Nephron progenitor cell (in vitro differentiated cells): ENCODE measurements around the gene AKT2.

Experiments
- DNase-seq: peaks from one replicate; pipeline ENCODE4 v3.0.0; 2021
- H3K27ac Mint-ChIP-seq: 2 replicates; pipeline ENCODE4 v1.8.0; 2021; ENCODE audit warnings: mild to moderate bottlenecking, moderate library complexity, mixed read lengths
- H3K27me3 Mint-ChIP-seq: 2 replicates; pipeline ENCODE4 v1.8.0; 2021; ENCODE audit warnings: mild to moderate bottlenecking, low read depth, mixed read lengths; ENCODE audit not compliant: poor library complexity
- H3K36me3 Mint-ChIP-seq: 2 replicates; pipeline ENCODE4 v1.8.0; 2021; ENCODE audit warnings: low read depth, mixed read lengths
- H3K4me1 Mint-ChIP-seq: 2 replicates; pipeline ENCODE4 v1.8.0; 2021; ENCODE audit warnings: mixed read lengths
- H3K4me3 Mint-ChIP-seq: 2 replicates; pipeline ENCODE4 v1.8.0; 2021; ENCODE audit warnings: mild to moderate bottlenecking, moderate library complexity, mixed read lengths
- H3K9me3 Mint-ChIP-seq: 2 replicates; pipeline ENCODE4 v1.8.0; 2021; ENCODE audit warnings: mild to moderate bottlenecking, moderate library complexity, mixed read lengths
- CTCF ChIP-seq: fragments of 200-600 bp; sonication (generic); IDR thresholded peaks from 2 replicates; pipeline ENCODE4 v1.5.0; 2021; ENCODE audit warnings: antibody characterized with exemption

AKT2 gene

DNA sequence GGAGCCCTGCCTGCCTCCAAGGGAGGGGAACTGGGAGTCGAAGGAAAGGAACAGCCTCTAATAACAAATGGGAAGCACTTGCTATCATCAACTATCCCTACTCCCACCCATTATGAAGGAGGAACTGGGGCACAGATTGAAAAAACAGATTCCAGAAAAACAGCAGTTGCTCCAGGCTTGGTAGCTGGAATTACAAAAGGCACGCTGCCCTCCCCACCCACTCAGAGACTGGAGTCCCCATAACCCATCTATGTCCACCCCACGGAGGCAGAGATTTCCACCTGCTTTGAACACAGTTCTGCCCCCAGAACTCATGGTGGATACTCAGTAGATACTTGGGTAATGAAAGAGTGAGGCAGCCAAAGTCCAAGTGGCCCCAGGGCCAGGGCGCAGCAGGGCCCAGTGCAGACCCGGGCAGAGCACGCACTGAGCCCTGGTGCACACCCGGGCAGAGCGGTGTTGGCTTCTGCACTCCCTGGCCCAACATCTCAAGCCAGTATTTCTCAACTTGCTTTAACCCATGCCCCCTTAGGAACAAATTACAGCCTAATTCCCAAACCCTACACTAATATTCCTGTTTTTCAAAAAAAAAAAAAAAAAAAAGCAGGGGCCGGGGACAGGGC, 39.5 kb downstream of the AKT2 start:
- no peak overlapping the region for H3K4me3 Mint-ChIP-seq
- DNase-seq = no peak
- no peaks in the 10 kb centered on the region for H3K9me3 Mint-ChIP-seq
- H3K36me3 Mint-ChIP-seq = peaks cover 11% of the 10 kb centered on the region
- H3K27ac Mint-ChIP-seq = no peak overlapping the region
- peaks cover 4% of the 10 kb centered on the region for H3K4me1 Mint-ChIP-seq
- no peaks in the 10 kb centered on the region for H3K27me3 Mint-ChIP-seq
- TF ChIP-seq CTCF = no peak

GRCh38 chr19:40244579-40245317, 40.4 kb downstream of the AKT2 start:
- Mint-ChIP-seq H3K27me3 (no peaks in the 10 kb centered on the region), H3K9me3 (no peaks in the 10 kb centered on the region), H3K27ac (no peak overlapping the region), H3K4me3 (no peak overlapping the region), H3K4me1 (peaks cover 4% of the 10 kb centered on the region), H3K36me3 (peaks cover 3% of the 10 kb centered on the region)
- no peak for DNase-seq
- no peak for TF ChIP-seq CTCF

GRCh38 chr19:40243181-40243580, 42.0 kb downstream of the AKT2 start:
- Mint-ChIP-seq H3K9me3 (no peaks in the 10 kb centered on the region), H3K4me1 (peaks cover 4% of the 10 kb centered on the region), H3K27me3 (no peaks in the 10 kb centered on the region), H3K4me3 (no peak overlapping the region), H3K36me3 (peaks cover 2% of the 10 kb centered on the region), H3K27ac (no peak overlapping the region)
- TF ChIP-seq CTCF = no peak
- no peak for DNase-seq

DNA sequence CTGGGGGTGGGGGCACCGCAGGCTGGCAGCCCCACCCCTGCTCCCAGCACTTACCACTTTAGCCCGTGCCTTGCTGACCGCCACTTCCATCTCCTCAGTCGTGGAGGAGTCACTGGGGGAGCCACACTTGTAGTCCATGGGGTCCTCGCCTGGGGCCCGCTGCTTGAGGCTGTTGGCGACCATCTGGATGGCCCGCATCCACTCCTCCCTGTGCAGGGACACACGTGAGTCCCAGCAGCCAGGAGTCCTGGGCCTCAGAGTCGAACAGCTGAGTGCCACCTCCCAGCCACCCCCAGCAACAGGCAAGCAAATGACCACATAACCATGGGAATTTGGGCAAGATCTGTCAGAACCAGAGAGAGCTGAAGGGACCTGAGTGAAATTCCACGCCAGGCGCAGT, 42.7 kb downstream of the AKT2 start:
- DNase-seq = no peak
- H3K27me3 Mint-ChIP-seq = no peaks in the 10 kb centered on the region
- peaks cover 4% of the 10 kb centered on the region for H3K4me1 Mint-ChIP-seq
- no peak overlapping the region for H3K4me3 Mint-ChIP-seq
- no peak for TF ChIP-seq CTCF
- H3K27ac Mint-ChIP-seq = no peak overlapping the region
- no peaks in the 10 kb centered on the region for H3K9me3 Mint-ChIP-seq
- H3K36me3 Mint-ChIP-seq = peaks cover 5% of the 10 kb centered on the region

DNA sequence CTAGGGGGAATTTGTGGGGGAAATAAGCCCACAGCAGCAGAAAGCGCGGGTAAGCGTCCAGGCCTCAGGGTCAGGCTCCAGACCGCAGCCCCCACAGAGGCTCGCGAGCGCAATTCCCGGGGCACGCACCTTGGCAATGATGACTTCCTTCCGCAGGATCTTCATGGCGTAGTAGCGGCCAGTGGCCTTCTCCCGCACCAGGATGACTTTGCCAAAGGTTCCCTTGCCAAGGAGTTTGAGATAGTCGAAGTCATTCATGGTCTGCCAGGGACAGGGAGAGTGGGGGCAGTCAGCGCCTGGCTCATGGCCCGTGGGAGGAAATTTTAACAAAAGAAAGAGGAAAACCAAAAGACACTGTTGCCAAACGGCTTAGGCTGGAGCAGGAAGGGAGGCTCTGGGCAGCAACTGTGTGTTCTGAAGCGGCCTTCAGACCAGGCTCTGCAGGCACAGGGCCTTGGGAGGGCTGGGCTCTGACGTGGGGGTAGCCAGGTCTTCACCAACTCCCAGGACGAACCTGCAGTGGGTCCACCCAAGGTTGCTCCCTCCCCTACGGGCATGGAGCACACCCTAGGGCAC, 43.2 kb downstream of the AKT2 start:
- peak overlapping the region; percentile 69 for H3K27ac Mint-ChIP-seq
- no peaks in the 10 kb centered on the region for H3K27me3 Mint-ChIP-seq
- H3K9me3 Mint-ChIP-seq = no peaks in the 10 kb centered on the region
- H3K4me3 Mint-ChIP-seq = no peak overlapping the region
- no peak for TF ChIP-seq CTCF
- H3K4me1 Mint-ChIP-seq = peaks cover 4% of the 10 kb centered on the region
- H3K36me3 Mint-ChIP-seq = peaks cover 8% of the 10 kb centered on the region
- DNase-seq = no peak
